KMS-11 (cell line): ENCODE measurements around the gene SLC2A8.

Experiments used
- H2AFZ ChIP-seq: fragments of 200-600 bp; sonication (generic); 2 replicates; pipeline ENCODE4 v1.6.1; 2016; ENCODE audit warnings: antibody characterized with exemption, mixed run types, low read depth
- H3K27ac ChIP-seq: fragments of 200-600 bp; sonication (generic); 2 replicates; pipeline ENCODE4 v1.6.1; 2016; ENCODE audit warnings: mild to moderate bottlenecking, mixed run types
- H3K27me3 ChIP-seq: fragments of 200-600 bp; sonication (generic); 2 replicates; pipeline ENCODE4 v1.6.1; 2017; ENCODE audit warnings: mild to moderate bottlenecking, low read depth, mixed run types, moderate library complexity; ENCODE audit not compliant: insufficient read depth
- H3K36me3 ChIP-seq: fragments of 200-600 bp; sonication (generic); 2 replicates; pipeline ENCODE4 v1.6.1; 2017; ENCODE audit warnings: mild to moderate bottlenecking, mixed run types; ENCODE audit not compliant: insufficient read depth
- H3K4me1 ChIP-seq: fragments of 200-600 bp; sonication (generic); 2 replicates; pipeline ENCODE4 v1.6.1; 2016; ENCODE audit warnings: mild to moderate bottlenecking, low read depth, mixed run types; ENCODE audit not compliant: poor library complexity, severe bottlenecking
- H3K4me2 ChIP-seq: fragments of 200-600 bp; sonication (generic); 2 replicates; pipeline ENCODE4 v1.7.0; 2016; ENCODE audit warnings: mild to moderate bottlenecking, mixed run types
- H3K4me3 ChIP-seq: fragments of 200-600 bp; sonication (generic); IDR thresholded peaks from 2 replicates; pipeline ENCODE4 v1.6.1; 2017; ENCODE audit warnings: low read depth, low read length, mixed read lengths; ENCODE audit not compliant: insufficient read depth
- H3K79me2 ChIP-seq: fragments of 200-600 bp; sonication (generic); 2 replicates; pipeline ENCODE4 v1.6.1; 2016; ENCODE audit warnings: low read depth, mixed run types; ENCODE audit not compliant: insufficient read depth
- H3K9ac ChIP-seq: fragments of 200-600 bp; sonication (generic); 2 replicates; pipeline ENCODE4 v1.6.1; 2016; ENCODE audit warnings: mild to moderate bottlenecking, mixed run types
- H4K20me1 ChIP-seq: fragments of 200-600 bp; sonication (generic); 2 replicates; pipeline ENCODE4 v1.6.1; 2016; ENCODE audit warnings: mild to moderate bottlenecking, mixed run types; ENCODE audit not compliant: insufficient read depth
- TF ChIP-seq, protein P1 (sequence below): fragments of 200-600 bp; sonication (generic); conservative IDR thresholded peaks from 2 replicates; pipeline ENCODE4 v1.6.1; 2017; ENCODE audit warnings: low read depth, mild to moderate bottlenecking, antibody characterized with exemption, low read length, moderate library complexity, mixed read lengths

Gene SLC2A8

DNA sequence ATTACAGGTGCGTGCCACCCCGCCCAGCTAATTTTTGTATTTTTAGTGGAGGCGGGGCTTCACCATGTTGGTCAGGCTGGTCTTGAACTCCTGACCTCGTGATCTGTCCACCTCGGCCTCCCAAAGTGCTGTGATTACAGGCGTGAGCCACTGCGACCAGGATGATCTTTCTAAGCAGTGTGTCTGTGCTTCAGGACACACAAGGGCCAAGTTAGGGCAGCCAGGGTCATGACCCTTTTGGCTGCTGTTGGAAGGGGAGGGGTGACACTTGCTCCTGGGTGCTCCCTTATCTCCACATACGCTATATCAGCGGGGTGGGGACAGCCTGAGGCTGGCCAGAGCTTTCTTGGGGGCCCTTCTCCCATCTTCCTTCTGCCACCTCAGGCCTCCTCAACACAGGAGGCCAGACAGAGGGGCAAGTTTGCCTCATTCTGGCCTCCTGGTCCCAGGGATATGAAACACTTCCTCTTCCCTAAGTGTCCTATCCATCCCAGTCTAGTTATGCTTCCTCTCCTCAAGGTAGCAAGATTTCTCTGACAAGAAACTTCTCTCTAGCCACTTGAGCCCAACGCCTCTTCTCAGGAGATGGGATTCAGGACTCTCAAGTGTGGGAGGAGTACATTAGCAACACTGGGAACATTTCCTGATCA is 25.3 kb downstream of the SLC2A8 start:
- no peaks in the 10 kb centered on the region for H3K36me3 ChIP-seq
- H3K4me1 ChIP-seq: peaks cover 33% of the 10 kb centered on the region
- H3K9ac ChIP-seq: no peak overlapping the region
- H3K27me3 ChIP-seq: no peaks in the 10 kb centered on the region
- H3K4me3 ChIP-seq: no peak overlapping the region
- H3K27ac ChIP-seq: no peak overlapping the region
- TF ChIP-seq, protein P1, sequence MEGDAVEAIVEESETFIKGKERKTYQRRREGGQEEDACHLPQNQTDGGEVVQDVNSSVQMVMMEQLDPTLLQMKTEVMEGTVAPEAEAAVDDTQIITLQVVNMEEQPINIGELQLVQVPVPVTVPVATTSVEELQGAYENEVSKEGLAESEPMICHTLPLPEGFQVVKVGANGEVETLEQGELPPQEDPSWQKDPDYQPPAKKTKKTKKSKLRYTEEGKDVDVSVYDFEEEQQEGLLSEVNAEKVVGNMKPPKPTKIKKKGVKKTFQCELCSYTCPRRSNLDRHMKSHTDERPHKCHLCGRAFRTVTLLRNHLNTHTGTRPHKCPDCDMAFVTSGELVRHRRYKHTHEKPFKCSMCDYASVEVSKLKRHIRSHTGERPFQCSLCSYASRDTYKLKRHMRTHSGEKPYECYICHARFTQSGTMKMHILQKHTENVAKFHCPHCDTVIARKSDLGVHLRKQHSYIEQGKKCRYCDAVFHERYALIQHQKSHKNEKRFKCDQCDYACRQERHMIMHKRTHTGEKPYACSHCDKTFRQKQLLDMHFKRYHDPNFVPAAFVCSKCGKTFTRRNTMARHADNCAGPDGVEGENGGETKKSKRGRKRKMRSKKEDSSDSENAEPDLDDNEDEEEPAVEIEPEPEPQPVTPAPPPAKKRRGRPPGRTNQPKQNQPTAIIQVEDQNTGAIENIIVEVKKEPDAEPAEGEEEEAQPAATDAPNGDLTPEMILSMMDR: no peak
- no peak overlapping the region for H2AFZ ChIP-seq
- H4K20me1 ChIP-seq: no peaks in the 10 kb centered on the region
- H3K79me2 ChIP-seq: peaks cover 23% of the 10 kb centered on the region
- H3K4me2 ChIP-seq: peak overlapping the region; percentile 76; the same call in 1 of the 2 replicates

DNA sequence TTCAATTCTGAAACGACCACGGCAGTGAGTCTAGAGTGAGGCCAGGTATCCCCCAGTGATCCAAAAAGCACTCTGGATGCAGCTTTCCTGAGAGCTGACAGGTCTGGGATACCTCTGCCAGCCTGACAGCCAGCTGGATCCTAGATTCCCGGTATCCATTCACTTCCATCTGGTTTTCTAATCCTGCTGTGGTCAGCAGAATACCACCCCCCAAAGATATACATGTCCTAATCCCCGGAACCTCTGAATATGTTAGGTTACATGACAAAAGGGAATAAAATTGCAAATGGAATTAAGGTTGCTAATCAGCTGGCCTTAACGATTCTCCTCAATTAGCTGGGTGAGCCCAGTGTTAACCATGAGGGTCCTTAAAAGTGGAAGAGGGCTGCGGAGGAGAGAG is 25.8 kb downstream of the SLC2A8 start:
- H3K79me2 ChIP-seq: peaks cover 28% of the 10 kb centered on the region
- no peak overlapping the region for H3K27ac ChIP-seq
- no peaks in the 10 kb centered on the region for H3K27me3 ChIP-seq
- peak overlapping the region; percentile 76; the same call in 1 of the 2 replicates for H3K4me2 ChIP-seq
- H4K20me1 ChIP-seq: no peaks in the 10 kb centered on the region
- TF ChIP-seq, protein P1: no peak
- H3K36me3 ChIP-seq: no peaks in the 10 kb centered on the region
- H2AFZ ChIP-seq: no peak overlapping the region
- H3K4me1 ChIP-seq: peaks cover 36% of the 10 kb centered on the region
- no peak overlapping the region for H3K9ac ChIP-seq
- H3K4me3 ChIP-seq: no peak overlapping the region

DNA sequence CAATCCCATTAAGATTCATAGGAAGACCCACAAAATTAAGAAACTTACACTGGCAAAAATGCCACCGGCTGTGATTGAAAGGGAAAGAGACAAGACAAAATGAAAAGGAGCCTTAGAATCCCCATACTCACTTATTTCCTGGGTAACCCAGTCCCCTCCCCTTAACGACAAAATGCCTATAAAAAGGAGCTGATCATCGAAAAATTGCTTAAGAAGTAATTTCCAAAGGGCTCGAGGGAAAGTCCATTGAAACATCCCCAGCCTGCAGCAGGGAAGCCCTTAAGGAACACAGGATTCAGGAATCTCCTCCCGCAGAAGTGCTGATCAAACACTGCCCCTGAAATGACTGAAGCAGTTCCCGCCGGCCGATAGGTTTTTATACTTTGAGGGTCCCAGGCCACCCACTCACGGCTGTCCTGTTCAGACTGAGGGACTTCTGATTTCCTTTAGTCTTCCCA is 26.5 kb downstream of the SLC2A8 start:
- Histone ChIP-seq H3K9ac (peak overlapping the region; percentile 75), H3K36me3 (no peaks in the 10 kb centered on the region), H3K79me2 (peaks cover 35% of the 10 kb centered on the region), H2AFZ (peak overlapping the region; percentile 85), H3K4me1 (peaks cover 36% of the 10 kb centered on the region), H3K4me3 (no peak overlapping the region), H4K20me1 (no peaks in the 10 kb centered on the region), H3K4me2 (peak overlapping the region; percentile 76), H3K27me3 (no peaks in the 10 kb centered on the region), H3K27ac (peak overlapping the region; percentile 41)
- TF ChIP-seq, protein P1: 0 out of 2 replicates have a peak, but pooled peaks have one; percentile 3

DNA sequence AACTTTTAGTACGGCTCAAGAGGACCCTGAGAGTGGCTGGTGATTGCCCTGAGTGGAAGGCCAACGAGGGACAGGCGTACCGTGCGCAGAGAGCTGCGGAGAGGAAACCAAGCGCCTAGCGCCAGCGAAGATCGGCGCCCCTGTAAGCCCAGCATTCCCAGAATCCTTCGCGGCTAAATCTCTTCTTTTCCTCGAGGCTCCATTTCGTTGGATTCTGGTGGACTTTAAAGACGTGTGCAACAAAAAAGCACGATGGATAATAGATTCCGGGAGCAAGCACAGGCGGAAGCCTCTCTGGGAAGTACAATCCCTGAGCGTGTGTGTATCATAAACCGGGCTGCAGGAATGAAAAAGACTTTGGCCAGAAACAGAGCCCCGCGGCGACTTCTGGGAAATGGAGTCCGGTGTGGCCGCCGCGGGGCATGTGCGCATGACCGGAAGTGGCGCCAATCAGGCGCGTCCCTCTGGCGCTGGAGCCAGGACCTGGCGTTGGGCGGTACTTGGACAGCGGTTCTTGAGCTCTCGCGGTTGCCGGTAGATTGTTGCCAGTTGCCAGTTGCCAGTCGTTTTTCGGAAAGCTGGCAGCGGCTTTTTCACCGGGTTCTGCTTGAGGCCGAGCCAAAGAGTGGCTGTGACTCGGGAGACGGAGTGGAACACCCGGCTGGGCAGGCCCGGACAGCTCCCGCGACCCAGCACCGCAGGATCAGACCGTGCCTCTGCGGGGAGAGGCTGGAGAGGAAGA is 27.1 kb downstream of the SLC2A8 start, which contains the start of gene ZNF79:
Gene ZNF79, plus strand, starts transcription at position 449 of the 742 bp plus-strand sequence. CDS start 406 bp downstream, outside the sequence.
- Histone ChIP-seq H3K4me1 (peaks cover 36% of the 10 kb centered on the region), H4K20me1 (no peaks in the 10 kb centered on the region), H3K4me3 (peak within 1 kb of the TSS; percentile 73), H2AFZ (peak within 1 kb of the TSS; percentile 85), H3K27me3 (no peaks in the 10 kb centered on the region), H3K9ac (peak within 1 kb of the TSS; percentile 75), H3K4me2 (peak within 1 kb of the TSS; percentile 76), H3K27ac (peak within 1 kb of the TSS; percentile 41), H3K36me3 (no peaks in the 10 kb centered on the region), H3K79me2 (peaks cover 35% of the 10 kb centered on the region)
- TF ChIP-seq, protein P1: 0 out of 2 replicates have a peak, but pooled peaks have one; percentile 5
